Stomach (tissue), 9 donors: ENCODE data around the gene ABCA7. TPM values are rescaled to one million over a fixed set of nuclear protein-coding genes. Genes with fewer than 3 reads are reported as not detected.

ENCODE experiments used
- DNase-seq, 2 donors: peaks; one replicate each; pipeline versions ENCODE4 v3.0.0 to v3.0.0-alpha.2; 2013 to 2019
- H3K27ac ChIP-seq, 5 donors: fragments of 200-600 bp in 4 of 5; sonication (generic) in 4 of 5; one replicate each; pipeline ENCODE4 v1.5.1; 2013 to 2019; ENCODE audit warnings: mild to moderate bottlenecking in 1 of 5, moderate library complexity in 1 of 5
- H3K27me3 ChIP-seq, 3 donors: fragments of 200-600 bp; sonication (generic); one replicate each; pipeline ENCODE4 v1.5.1; 2017 to 2019; ENCODE audit warnings: mixed run types in 1 of 3
- H3K36me3 ChIP-seq, 4 donors: fragments of 200-600 bp; sonication (generic); 1 replicate in 3 of 4; 2 replicates in 1 of 4; pipeline ENCODE4 v1.5.1; 2016 to 2019
- H3K4me1 ChIP-seq, 4 donors: fragments of 200-600 bp; sonication (generic); one replicate each; pipeline ENCODE4 v1.5.1; 2016 to 2019
- H3K4me3 ChIP-seq, 4 donors: fragments of 200-600 bp; sonication (generic) in 3 of 4; one replicate each; pipeline ENCODE4 v1.5.1; 2016 to 2019; ENCODE audit warnings: mild to moderate bottlenecking in 1 of 4
- H3K9me3 ChIP-seq, 4 donors: fragments of 200-600 bp; sonication (generic); one replicate each; pipeline ENCODE4 v1.5.1; 2016 to 2019
- CTCF ChIP-seq, 7 experiments: fragments of 450-650 bp in 4 of 7; fragments of 200-600 bp in 3 of 7; sonication (generic) in 3 of 7; IDR thresholded peaks; one replicate each; pipeline ENCODE4 v1.5.1; 2016 to 2019; ENCODE audit warnings: antibody characterized with exemption in 7 of 7, control low read depth in 2 of 7, mild to moderate bottlenecking in 1 of 7
- EP300 ChIP-seq: sonication (generic); formaldehyde crosslinking; IDR thresholded peaks from one replicate; pipeline ENCODE4 v1.6.1; 2017; ENCODE audit warnings: antibody characterized with exemption
- POLR2A ChIP-seq, 4 donors: fragments of 450-650 bp; IDR thresholded peaks; one replicate each; pipeline ENCODE4 v1.6.1; 2016; ENCODE audit warnings: antibody characterized with exemption in 4 of 4, control low read depth in 2 of 4, mild to moderate bottlenecking in 1 of 4, moderate library complexity in 1 of 4
- POLR2AphosphoS5 ChIP-seq, 3 donors: sonication (generic); formaldehyde crosslinking; IDR thresholded peaks; one replicate each; pipeline ENCODE4 v1.6.1; 2016; ENCODE audit warnings: antibody characterized with exemption in 3 of 3
- WGBS, 5 donors: extraction: QIAGEN DNeasy Blood & Tissue Kit in 3 of 5; methylation state at CpG; one replicate each; pipeline versions ENCODE4 v1.1.5 to v1.1.7; 2013 to 2018; 5-methylcytosine and 5-hydroxymethylcytosine counted together
- intact Hi-C: fragments of 100-400 bp; cut with DNase I; formaldehyde crosslinking; loops from one replicate; pipeline ENCODE4 v1.15.1; 2023; ENCODE audit warnings: low total_unique reads
- polyA plus RNA-seq, 3 donors: library from polyadenylated mRNA; stranded (reverse); fragments of 200-250 nt; gene quantifications; one replicate each; pipeline ENCODE4 v1.2.3, GENCODE V29; 2013
- total RNA-seq, 5 donors: library from RNA; depleted of rRNA; stranded (reverse); fragments of >200 nt; gene quantifications; one replicate each; pipeline versions ENCODE4 v1.1.0 to v1.2.3, GENCODE V29; 2014 to 2016
- donor health status: healthy with polysubstance abuse.
- donor health status: Bipolar disorder and iron deficiency.
- donor health status: healthy.

Gene ABCA7
- total and polyA plus RNA-seq, 8 donors = 5.1 to 144 (median 34.7) TPM

GRCh38 chr19:1103708-1104310 lies 63.9 kb downstream of the ABCA7 start, which contains the start of gene GPX4:
GPX4 (plus strand) TSS chr19:1103994; CDS start chr19:1104044, 50 bp downstream.
- Histone ChIP-seq H3K4me3 (peak within 1 kb of the TSS; percentile 71 to 89 (median 85)), H3K27me3 (no peaks in the 10 kb centered on the region), H3K27ac (peak within 1 kb of the TSS; percentile 98 to 100 (median 99)), H3K4me1 (peaks cover 40 to 81% (median 66%) of the 10 kb centered on the region in 4 donors), H3K9me3 (no peaks in the 10 kb centered on the region), H3K36me3 (peaks cover 20 to 32% (median 32%) of the 10 kb centered on the region in 4 donors)
- TF ChIP-seq POLR2AphosphoS5 (IDR thresholded peaks at IDR 0.05) = peak; percentile 91 to 96 (median 92)
- peak in 2 of 4 donors; percentile 53 to 65 for TF ChIP-seq POLR2A (IDR thresholded peaks at IDR 0.05)
- TF ChIP-seq CTCF (IDR thresholded peaks at IDR 0.05) = no peak
- intact Hi-C loops = no loop called here
- WGBS, 5 donors = 0 to 1% (median 0%) methylated on average over 32 to 75 of the region's 75 CpGs
- peak; percentile 100 for DNase-seq

- peak; percentile 69 to 94 for DNase-seq
- Histone ChIP-seq H3K4me1 (peaks cover 37 to 75% (median 60%) of the 10 kb centered on the region in 4 donors), H3K9me3 (no peaks in the 10 kb centered on the region), H3K27me3 (no peaks in the 10 kb centered on the region), H3K4me3 (peak overlapping the region; percentile 71 to 89 (median 85)), H3K36me3 (peaks cover 27 to 39% (median 39%) of the 10 kb centered on the region in 4 donors), H3K27ac (peak overlapping the region; percentile 98 to 100 (median 99))
- intact Hi-C loops = no loop called here
- peak in 1 of 3 donors; percentile 16 for TF ChIP-seq POLR2AphosphoS5 (IDR thresholded peaks at IDR 0.05)
- TF ChIP-seq EP300 = no peak
- WGBS, 5 donors = 0 to 7% (median 0%) methylated on average over 3 to 93 of the region's 93 CpGs
Measured at GRCh38 chr19:1104311-1105007, 64.6 kb downstream of the ABCA7 start.

GRCh38 chr19:1105008-1105872 lies 65.3 kb downstream of the ABCA7 start:
- Histone ChIP-seq H3K4me1 (peaks cover 37 to 67% (median 58%) of the 10 kb centered on the region in 4 donors), H3K9me3 (no peaks in the 10 kb centered on the region), H3K27ac (peak overlapping the region; percentile 98 to 100 (median 99)), H3K36me3 (peaks cover 35 to 47% (median 46%) of the 10 kb centered on the region in 4 donors), H3K27me3 (no peaks in the 10 kb centered on the region), H3K4me3 (peak overlapping the region; percentile 71 to 89 (median 85))
- WGBS, 5 donors = 21 to 27% (median 26%) methylated on average over 50 to 69 of the region's 69 CpGs
- no peak for TF ChIP-seq POLR2AphosphoS5 (IDR thresholded peaks at IDR 0.05)
- no peak for TF ChIP-seq EP300
- TF ChIP-seq CTCF (IDR thresholded peaks at IDR 0.05) = no peak
- TF ChIP-seq POLR2A (IDR thresholded peaks at IDR 0.05) = no peak
- DNase-seq = peak; percentile 42 to 73
- intact Hi-C loops = no loop called here

- Histone ChIP-seq H3K27ac (peak overlapping the region in 4 of 5 donors; percentile 7 to 100 (median 98)), H3K4me1 (peaks cover 33 to 61% (median 54%) of the 10 kb centered on the region in 4 donors), H3K27me3 (no peaks in the 10 kb centered on the region), H3K9me3 (no peaks in the 10 kb centered on the region), H3K36me3 (peaks cover 42 to 56% (median 56%) of the 10 kb centered on the region in 4 donors), H3K4me3 (peak overlapping the region in 3 of 4 donors; percentile 71 to 87 (median 83))
- intact Hi-C loops = no loop called here
- 82 to 94% (median 88%) methylated on average over 14 to 32 of the region's 32 CpGs for WGBS, 5 donors
- DNase-seq = no peak
- no peak for TF ChIP-seq POLR2AphosphoS5 (IDR thresholded peaks at IDR 0.05)
- no peak for TF ChIP-seq POLR2A (IDR thresholded peaks at IDR 0.05)
- no peak for TF ChIP-seq CTCF (IDR thresholded peaks at IDR 0.05)
- TF ChIP-seq EP300 = no peak
Measured at GRCh38 chr19:1105873-1106840, 66.2 kb downstream of the ABCA7 start.
